Stimulated activated CD4-positive, alpha-beta T cell treated with anti-CD3 and anti-CD28 coated beads, TNF-alpha, amount 100 ng/mL, for 1 hour (primary cell): ENCODE data around the gene GSTO1.
A peak's percentile ranks its signal among the peaks of the same experiment; 100 is the strongest.
"Not testable (repeated sequence)": the region's sequence is repeated elsewhere in the genome, so short reads cannot be mapped to it uniquely, and the experiment has no call there.

Experiments used
- DNase-seq, 3 donors: peaks; one replicate each; pipeline ENCODE4 v3.0.0-alpha.2; 2020; ENCODE audit warnings: low read depth in 3 of 3, low spot score in 1 of 3

GSTO1 gene

GRCh38 chr10:104254493-104255310 lies at the start of gene GSTO1:
Gene GSTO1, plus strand, starts transcription at chr10:104254892. Its CDS starts 37 bp downstream, at chr10:104254929.
- no peak for DNase-seq

DNA sequence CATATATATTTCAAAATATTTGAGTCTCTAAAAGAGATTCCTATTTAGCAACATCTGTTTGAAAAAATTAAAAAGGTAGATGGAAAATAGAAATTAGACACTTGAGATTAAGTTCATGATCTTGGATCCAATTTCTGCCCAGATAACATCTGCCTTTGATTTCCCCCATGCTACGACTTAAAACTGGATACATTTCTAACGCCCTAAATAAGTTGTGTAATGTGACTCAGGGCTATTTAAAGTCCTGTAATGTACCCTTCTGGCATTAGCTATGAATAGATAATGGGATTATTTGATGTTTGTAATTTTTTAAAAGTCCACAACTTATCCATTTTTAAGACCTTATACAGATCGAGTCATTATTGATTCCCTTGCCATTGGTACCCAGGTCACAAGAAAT lies 46.0 kb upstream of the GSTO1 start:
- no peak for DNase-seq

GRCh38 chr10:104209575-104210198 lies 45.0 kb upstream of the GSTO1 start:
- DNase-seq, result peak in 1 of 3 donors; percentile 6

DNA sequence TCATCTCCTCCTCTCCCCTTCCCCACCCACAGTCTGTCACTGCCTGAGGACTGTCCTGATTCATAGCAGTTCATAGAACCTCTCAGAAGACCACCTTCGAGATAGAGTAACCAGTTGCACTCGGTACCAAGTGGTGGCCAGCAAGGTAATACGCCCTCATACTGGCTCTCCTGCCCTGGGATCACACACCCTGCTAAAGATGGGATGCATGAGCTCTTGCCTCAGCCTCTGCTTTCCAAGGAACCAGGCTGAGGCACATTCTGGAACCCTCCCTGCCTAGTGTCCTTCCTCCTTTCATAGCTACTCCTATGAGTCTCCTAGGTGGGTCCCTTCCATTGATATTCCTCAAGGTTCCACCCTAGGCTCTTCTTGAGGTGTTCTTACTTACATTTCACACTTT lies 38.1 kb upstream of the GSTO1 start:
- no peak for DNase-seq

DNA sequence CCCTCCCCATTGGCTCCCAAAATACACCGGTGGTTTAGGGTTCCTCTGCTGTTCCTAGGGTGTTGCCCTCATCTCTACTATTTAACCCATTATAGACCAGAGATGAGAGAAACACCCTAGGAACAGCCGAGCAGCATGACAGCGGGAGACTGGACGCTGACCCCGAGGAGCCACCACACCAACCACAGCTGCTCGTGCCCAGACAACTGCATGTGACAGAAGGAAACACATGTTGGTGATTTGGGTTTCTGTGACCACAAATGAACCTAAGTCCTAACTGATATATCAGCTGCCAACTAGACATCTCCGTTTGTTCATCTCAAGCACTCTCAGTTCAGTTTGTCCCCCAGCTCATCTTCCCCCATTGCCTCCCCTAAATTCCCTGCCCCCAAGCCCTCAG lies 35.9 kb upstream of the GSTO1 start:
- no peak for DNase-seq

DNA sequence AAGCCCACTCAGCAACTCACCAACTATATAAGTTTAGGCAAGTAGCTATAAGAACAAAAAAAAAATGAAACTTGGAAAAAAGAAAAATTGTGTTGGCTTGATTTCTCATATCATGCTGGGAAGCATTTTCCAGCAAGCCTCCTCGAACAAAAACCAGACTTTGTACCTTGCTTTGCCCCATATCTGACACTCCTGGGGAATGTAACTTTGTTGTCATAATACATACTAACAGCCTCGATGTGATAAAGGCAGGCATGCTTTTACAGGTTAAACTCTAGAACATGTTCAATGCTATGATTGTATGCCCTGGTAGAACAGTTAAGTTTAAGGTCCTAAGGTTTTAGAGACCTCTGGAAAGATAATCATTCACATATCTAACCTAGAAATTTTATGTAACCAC lies 34.2 kb upstream of the GSTO1 start:
- no peak for DNase-seq

DNA sequence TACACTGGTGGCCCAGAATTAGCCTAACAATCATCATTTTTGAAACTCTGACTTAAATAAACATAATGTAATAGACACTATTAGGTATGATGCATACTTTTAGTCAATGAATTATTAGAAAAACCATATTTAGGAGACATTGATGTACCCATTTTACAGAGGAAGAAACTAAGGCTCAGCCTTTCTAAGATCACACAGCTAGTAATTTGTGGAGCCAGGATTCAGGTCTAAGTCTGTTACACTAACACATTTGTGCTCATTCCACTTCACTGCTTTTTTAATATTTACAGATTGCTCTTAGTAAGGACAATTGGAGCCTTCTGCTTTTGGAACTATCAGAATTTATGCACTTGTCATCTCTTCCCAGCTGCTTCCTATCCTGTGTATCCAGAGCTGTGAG lies 31.4 kb upstream of the GSTO1 start:
- DNase-seq, result no peak

DNA sequence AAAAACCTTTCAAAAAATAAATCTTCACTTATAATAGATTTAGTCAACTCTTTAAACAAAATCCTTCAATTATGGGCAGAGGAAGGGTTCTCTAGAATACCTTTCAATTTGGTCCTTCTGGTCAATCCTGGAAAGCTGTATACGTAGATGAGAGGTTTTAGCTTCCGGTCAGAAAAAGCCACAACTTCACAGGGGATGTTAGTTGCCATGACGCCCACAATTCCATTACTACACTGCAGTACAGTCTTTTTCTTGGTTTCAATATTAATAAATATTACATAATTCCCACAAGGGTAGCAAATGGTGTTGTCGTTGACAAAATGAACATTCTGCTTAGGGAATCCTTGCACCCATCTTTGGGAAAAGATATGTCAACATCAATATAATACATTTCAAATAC lies 24.2 kb upstream of the GSTO1 start:
- no peak for DNase-seq

DNA sequence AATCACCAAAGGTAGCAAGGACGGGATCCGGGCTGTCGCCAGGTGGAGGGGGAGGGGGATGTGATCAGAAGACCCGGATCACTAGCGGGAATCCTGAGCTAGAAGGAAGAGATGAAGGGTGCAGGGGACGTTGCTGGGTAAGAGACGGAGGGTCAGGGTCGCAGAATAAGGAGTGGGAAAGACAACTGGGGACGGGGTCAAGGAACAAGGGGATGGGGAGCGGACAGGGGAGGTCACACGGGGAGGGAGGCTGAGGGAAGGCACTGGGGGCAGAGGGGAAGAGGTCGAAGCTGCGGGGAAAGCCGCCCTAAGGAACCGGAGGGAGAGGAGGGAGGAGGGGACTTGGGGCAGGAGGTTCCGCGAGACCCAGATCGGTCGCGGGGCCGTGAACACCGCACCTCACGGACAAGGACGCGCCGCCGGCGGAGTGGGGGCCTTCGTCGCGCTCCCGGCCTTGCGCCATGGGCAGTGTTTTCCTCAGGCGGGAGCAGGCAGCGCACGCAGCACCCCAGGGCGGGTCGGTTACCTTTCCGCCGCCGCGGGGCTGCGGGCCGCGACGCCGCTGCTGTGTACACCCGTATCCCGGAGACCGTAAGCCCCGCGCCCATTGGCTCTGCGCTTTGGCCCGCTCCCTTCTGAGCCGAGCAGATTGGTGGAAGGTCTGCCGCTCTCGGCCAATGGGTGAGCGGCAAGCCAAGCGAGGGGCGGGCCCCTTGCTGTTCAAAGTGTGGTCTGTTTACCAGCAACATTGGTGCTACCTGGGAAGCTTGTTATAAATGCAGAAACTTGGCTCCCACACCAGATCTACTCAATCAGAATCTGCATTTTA lies 22.7 kb upstream of the GSTO1 start, which contains the start of gene CFAP43:
CFAP43 (minus strand) TSS at position 581 of the 829 bp plus-strand sequence; CDS start at position 463, 118 bp downstream.
- peak; percentile 99 to 100 (median 99) for DNase-seq

GRCh38 chr10:104232613-104233102 lies 22.0 kb upstream of the GSTO1 start:
- DNase-seq, result no peak

- DNase-seq, result no peak
These were observed 20.9 kb upstream of the GSTO1 start for GRCh38 chr10:104233817-104234216.

DNA sequence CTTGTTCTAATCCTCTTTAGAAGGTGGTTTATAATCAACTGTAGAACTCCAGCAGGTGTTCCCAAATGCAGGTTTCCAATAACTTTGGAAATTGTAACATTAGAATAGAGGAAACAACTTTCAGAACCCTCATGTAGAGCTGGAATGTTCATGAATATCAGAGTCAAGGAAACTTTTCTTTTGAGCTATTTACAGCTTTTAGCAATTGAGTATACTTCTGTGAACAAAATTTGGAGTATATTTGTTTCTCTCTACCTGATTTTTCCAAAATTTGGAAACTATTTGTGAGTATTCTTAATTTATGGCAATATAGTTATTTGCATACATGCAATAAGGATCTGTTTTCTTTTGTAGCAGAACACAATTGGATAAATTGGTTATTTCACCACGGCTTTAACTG lies 19.8 kb upstream of the GSTO1 start:
- DNase-seq, result no peak

GRCh38 chr10:104235801-104236200 lies 18.9 kb upstream of the GSTO1 start:
- no peak for DNase-seq

GRCh38 chr10:104240078-104240477 lies 14.6 kb upstream of the GSTO1 start:
- DNase-seq, result no peak

DNA sequence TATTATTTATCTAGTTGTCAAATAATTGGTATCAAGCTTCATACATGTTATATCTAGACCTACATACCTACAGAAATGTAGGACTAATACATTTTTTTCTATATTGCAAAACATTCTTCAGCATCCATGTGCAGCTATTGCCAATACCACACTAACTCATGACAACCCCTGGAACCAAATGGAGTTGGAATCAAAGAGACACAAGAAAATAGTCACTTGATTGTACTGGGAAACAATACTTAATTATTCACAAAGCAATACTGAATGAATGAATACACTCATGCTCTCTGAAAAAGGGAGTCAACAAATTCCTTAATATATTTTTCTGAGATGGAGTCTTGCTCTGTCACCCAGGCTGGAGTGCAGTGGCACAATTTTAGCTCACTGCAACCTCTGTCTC lies 12.1 kb upstream of the GSTO1 start:
- DNase-seq, result no peak

DNA sequence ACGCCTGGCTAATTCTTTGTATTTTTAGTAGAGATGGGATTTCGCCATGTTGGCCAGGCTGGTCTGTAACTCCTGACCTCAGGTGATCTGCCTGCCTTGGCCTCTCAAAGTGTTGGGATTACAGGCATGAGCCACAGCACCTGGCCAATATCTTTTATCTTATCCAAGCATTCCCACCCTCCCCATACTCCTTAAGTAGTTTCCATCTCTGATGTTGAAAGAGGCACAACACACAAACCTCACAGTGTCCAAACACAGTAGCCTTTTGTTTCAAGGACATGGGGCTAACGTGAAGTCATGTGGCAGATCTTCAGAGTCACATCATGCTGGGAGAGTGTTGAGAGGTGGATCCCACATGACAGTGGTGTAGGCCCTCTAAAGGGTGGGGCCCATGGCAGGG lies 11.7 kb upstream of the GSTO1 start:
- DNase-seq, result not testable (repeated sequence)

DNA sequence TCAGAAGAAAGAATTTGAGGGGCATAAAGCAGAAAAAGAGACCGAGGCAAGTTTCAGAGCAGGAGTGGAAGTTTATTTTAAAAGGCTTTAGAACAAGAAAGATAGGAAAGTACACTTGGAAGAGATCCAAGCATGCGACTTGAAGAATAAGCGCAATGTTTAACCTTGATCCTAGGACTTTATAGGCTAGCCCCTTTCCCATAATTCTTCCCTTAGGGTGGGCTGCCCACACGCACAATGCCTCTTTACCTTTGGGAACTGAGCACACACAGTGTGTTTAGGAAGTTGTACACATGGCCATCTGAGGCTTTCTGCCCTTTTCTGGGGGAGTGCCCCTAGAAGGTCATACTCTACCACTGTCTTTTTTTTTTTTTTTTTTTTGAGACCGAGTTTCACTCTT lies 11.2 kb upstream of the GSTO1 start:
- DNase-seq, result no peak

DNA sequence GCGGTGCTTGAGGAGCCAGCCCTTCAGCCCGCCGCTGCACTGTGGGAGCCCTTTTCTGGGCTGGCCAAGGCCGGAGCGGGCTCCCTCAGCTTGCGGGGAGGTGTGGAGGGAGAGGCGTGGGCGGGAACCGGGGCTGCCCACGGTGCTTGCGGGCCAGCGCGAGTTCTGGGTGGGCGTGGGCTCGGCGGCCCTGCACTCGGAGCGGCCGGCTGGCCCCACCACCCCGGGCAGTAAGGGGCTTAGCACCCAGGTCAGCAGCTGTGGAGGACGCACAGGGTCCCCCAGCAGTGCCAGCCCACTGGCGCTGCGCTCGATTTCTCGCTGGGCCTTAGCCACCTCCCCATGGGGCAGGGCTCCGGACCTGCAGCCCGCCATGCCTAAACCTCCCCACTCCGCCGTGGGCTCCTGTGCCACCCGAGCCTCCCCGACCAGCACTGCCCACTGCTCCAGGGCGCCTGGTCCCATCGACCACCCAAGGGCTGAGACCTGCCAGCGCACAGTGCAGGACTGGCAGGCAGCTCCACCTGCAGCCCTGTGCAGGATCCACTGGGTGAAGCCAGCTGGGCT lies 9.5 kb upstream of the GSTO1 start:
- DNase-seq, result no peak

- no peak for DNase-seq
These were observed 7.7 kb upstream of the GSTO1 start for GRCh38 chr10:104246976-104247375.

DNA sequence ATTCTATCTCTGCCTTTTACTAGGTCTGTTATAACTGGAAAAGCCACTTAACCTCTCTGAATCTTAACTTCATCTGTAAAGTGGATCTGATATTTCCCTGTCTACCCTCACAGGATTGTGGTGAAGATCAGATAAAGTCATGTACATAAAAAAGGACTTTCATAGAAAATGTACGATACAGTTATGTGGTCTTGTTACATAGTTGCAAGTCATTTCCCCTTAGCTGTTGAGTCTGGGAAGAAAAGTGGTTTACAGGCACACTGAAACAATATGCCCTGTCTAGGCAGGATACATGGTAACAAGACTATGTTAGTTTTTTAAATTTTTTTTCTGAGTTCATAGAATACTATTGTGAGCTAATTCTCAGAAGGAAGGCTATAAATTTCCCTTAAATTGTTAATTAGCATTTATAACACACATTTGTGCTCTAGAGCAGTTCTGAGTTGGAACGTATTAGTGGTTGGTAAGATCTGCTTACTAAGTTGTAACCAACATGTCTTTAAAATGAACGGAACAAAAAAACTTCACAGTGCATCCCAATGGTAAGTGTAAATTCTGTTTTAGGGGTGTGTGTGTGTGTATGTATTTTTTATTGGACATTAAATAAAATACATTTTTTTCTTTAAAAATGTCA lies 7.1 kb upstream of the GSTO1 start:
- no peak for DNase-seq

DNA sequence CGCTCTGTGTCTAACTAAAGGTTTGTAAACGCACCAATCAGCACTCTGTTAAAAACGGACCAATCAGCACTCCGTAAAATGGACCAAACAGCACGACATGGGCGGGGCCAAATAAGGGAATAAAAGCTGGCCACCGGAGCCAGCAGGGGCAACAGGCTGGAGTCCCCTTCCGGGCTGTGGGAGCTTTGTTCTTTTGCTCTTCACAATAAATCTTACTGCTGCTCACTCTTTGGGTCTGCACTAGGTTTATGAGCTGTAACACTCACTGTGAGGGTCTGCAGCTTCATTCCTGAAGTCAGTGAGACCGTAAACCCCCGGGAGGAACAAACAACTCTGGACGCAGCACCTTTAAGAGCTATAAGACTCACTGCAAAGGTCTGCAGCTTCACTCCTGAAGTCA lies 5.8 kb upstream of the GSTO1 start:
- not testable (repeated sequence) for DNase-seq
